Right hindlimb (tissue), 1 donor: ENCODE data around the gene DIPK1B.
"Not testable (repeated sequence)": the region's sequence is repeated elsewhere in the genome, so short reads cannot be mapped to it uniquely, and the experiment has no call there.

ENCODE experiments used
- DNase-seq: peaks from one replicate; pipeline ENCODE4 v3.0.0-alpha.2; 2018

The DIPK1B gene

GRCh38 chr9:136700304-136700703 lies 12.1 kb upstream of the DIPK1B start:
- no peak for DNase-seq

GRCh38 chr9:136700959-136701667 lies 11.3 kb upstream of the DIPK1B start:
- DNase-seq = no peak

GRCh38 chr9:136701668-136702053 lies 10.7 kb upstream of the DIPK1B start:
- no peak for DNase-seq

- no peak for DNase-seq
These were observed 9.0 kb upstream of the DIPK1B start for GRCh38 chr9:136703276-136703860.

GRCh38 chr9:136704741-136705140 lies 7.6 kb upstream of the DIPK1B start:
- DNase-seq = not testable (repeated sequence)

GRCh38 chr9:136705564-136705963 lies 6.8 kb upstream of the DIPK1B start:
- DNase-seq = no peak

GRCh38 chr9:136707011-136707410 lies 5.4 kb upstream of the DIPK1B start:
- no peak for DNase-seq

GRCh38 chr9:136707849-136708517 lies 4.4 kb upstream of the DIPK1B start:
- DNase-seq = no peak

- DNase-seq = no peak
These were observed 2.8 kb upstream of the DIPK1B start for GRCh38 chr9:136709454-136710109.

- DNase-seq = no peak
These were observed 1.8 kb upstream of the DIPK1B start for GRCh38 chr9:136710543-136710942.

GRCh38 chr9:136711219-136711648 lies 1.1 kb upstream of the DIPK1B start:
- DNase-seq = not testable (repeated sequence)

GRCh38 chr9:136712690-136713544 lies 545 bp downstream of the DIPK1B start:
- DNase-seq = no peak

GRCh38 chr9:136713550-136713949 lies 1.2 kb downstream of the DIPK1B start:
- DNase-seq = no peak

- DNase-seq = no peak
These were observed 1.9 kb downstream of the DIPK1B start for GRCh38 chr9:136714096-136714892.

GRCh38 chr9:136714893-136715274 lies 2.5 kb downstream of the DIPK1B start:
- no peak for DNase-seq

- DNase-seq = no peak
These were observed 5.0 kb downstream of the DIPK1B start for GRCh38 chr9:136717399-136717798.

- no peak for DNase-seq
These were observed 6.2 kb downstream of the DIPK1B start for GRCh38 chr9:136718345-136719194.

GRCh38 chr9:136719195-136719880 lies 7.0 kb downstream of the DIPK1B start:
- no peak for DNase-seq

- peak; percentile 88 for DNase-seq
These were observed 8.0 kb downstream of the DIPK1B start for GRCh38 chr9:136720251-136720897.

GRCh38 chr9:136720898-136721338 lies 8.5 kb downstream of the DIPK1B start:
- DNase-seq = no peak
